ENCODE results near the gene CLDN6.

DNA sequence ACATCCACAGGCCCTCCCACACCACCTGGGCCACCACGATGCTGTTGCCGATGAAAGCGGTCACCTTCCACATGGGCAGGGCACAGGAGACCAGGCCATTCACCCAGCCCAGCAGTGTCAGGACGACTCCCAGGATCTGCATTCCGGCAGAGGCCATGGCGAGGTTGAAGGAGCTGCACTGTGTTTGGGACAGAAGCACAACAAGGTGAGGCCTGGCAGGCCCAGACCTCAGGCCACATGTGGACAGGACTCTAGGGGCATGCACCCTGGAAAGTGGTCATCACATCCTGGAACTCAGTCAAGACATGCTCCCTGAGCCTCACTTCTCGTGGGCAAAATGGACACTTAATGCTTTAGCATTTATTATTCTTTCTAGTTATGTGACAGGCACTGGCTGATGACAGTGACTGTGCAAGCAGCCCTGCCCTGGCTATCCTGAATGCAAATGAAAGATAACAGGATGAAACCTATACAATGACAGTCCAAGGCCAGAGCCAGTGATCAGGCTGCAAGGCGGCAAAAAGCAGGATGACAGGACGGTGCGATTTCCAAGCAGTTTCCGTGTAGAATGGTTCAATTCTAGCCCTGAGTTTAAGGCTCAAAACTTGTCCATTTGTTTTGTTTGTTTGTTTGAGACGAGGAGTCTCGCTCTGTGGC lies 2.0 kb downstream of the CLDN6 start:
- TF ChIP-seq, protein P1, sequence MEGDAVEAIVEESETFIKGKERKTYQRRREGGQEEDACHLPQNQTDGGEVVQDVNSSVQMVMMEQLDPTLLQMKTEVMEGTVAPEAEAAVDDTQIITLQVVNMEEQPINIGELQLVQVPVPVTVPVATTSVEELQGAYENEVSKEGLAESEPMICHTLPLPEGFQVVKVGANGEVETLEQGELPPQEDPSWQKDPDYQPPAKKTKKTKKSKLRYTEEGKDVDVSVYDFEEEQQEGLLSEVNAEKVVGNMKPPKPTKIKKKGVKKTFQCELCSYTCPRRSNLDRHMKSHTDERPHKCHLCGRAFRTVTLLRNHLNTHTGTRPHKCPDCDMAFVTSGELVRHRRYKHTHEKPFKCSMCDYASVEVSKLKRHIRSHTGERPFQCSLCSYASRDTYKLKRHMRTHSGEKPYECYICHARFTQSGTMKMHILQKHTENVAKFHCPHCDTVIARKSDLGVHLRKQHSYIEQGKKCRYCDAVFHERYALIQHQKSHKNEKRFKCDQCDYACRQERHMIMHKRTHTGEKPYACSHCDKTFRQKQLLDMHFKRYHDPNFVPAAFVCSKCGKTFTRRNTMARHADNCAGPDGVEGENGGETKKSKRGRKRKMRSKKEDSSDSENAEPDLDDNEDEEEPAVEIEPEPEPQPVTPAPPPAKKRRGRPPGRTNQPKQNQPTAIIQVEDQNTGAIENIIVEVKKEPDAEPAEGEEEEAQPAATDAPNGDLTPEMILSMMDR (IDR thresholded peaks at IDR 0.05) = no peak
- TF ChIP-seq POLR2AphosphoS5 (IDR thresholded peaks at IDR 0.05) = no peak
- TF ChIP-seq POLR2A (IDR thresholded peaks at IDR 0.05) = no peak
- TF ChIP-seq EP300 (IDR thresholded peaks at IDR 0.05) = no peak

All from gastroesophageal sphincter (tissue), 3 donors.